ENCODE results near the gene HOXD4. TPM values are rescaled to one million over a fixed set of nuclear protein-coding genes. Genes with fewer than 3 reads are reported as not detected.

Gene HOXD4
- total and polyA plus RNA-seq, 2 donors = 2.0 to 4.0 TPM

- DNase-seq (ENCODE audit: extremely low spot score) = no peak
- Histone ChIP-seq H3K4me3 (ENCODE audit: low read depth, low read length) (peak overlapping the region; percentile 50), H3K36me3 (ENCODE audit: insufficient read depth) (no peaks in the 10 kb centered on the region), H3K27ac (ENCODE audit: low read depth) (peak overlapping the region; percentile 69), H3K4me1 (ENCODE audit: insufficient read depth) (no peaks in the 10 kb centered on the region)
- WGBS = 33% methylated on average over 2 of the region's 2 CpGs
These were observed 14.1 kb upstream of the HOXD4 start for GRCh38 chr2:176137252-176137580.

GRCh38 chr2:176137906-176138305, 13.4 kb upstream of the HOXD4 start:
- Histone ChIP-seq H3K36me3 (ENCODE audit: insufficient read depth) (no peaks in the 10 kb centered on the region), H3K27ac (ENCODE audit: low read depth) (no peak overlapping the region), H3K4me1 (ENCODE audit: insufficient read depth) (no peaks in the 10 kb centered on the region), H3K4me3 (ENCODE audit: low read depth, low read length) (no peak overlapping the region)
- DNase-seq (ENCODE audit: extremely low spot score) = no peak
- 61% methylated on average over 8 of the region's 8 CpGs for WGBS

GRCh38 chr2:176138526-176138922, 12.8 kb upstream of the HOXD4 start:
- 33% methylated on average over 14 of the region's 14 CpGs for WGBS
- H3K4me1 ChIP-seq (ENCODE audit: insufficient read depth) = no peaks in the 10 kb centered on the region
- DNase-seq (ENCODE audit: extremely low spot score) = no peak
- H3K27ac ChIP-seq (ENCODE audit: low read depth) = no peak overlapping the region
- no peaks in the 10 kb centered on the region for H3K36me3 ChIP-seq (ENCODE audit: insufficient read depth)
- no peak overlapping the region for H3K4me3 ChIP-seq (ENCODE audit: low read depth, low read length)

GRCh38 chr2:176138923-176139660, 12.3 kb upstream of the HOXD4 start:
- no peaks in the 10 kb centered on the region for H3K36me3 ChIP-seq (ENCODE audit: insufficient read depth)

GRCh38 chr2:176139661-176140512, 11.5 kb upstream of the HOXD4 start:
- Histone ChIP-seq H3K36me3 (ENCODE audit: insufficient read depth) (no peaks in the 10 kb centered on the region), H3K4me3 (ENCODE audit: low read depth, low read length) (no peak overlapping the region), H3K4me1 (ENCODE audit: insufficient read depth) (no peaks in the 10 kb centered on the region), H3K27ac (ENCODE audit: low read depth) (no peak overlapping the region)
- 24% methylated on average over 41 of the region's 41 CpGs for WGBS
- DNase-seq (ENCODE audit: extremely low spot score) = no peak

More at GRCh38 chr2:176138923-176139660, 12.3 kb upstream of the HOXD4 start:
- WGBS = 38% methylated on average over 28 of the region's 28 CpGs
- Histone ChIP-seq H3K4me3 (ENCODE audit: low read depth, low read length) (no peak overlapping the region), H3K4me1 (ENCODE audit: insufficient read depth) (no peaks in the 10 kb centered on the region), H3K27ac (ENCODE audit: low read depth) (no peak overlapping the region)
- no peak for DNase-seq (ENCODE audit: extremely low spot score)

GRCh38 chr2:176140513-176141317, 10.6 kb upstream of the HOXD4 start:
- H3K27ac ChIP-seq (ENCODE audit: low read depth) = no peak overlapping the region
- 8% methylated on average over 48 of the region's 48 CpGs for WGBS
- DNase-seq (ENCODE audit: extremely low spot score) = no peak
- H3K36me3 ChIP-seq (ENCODE audit: insufficient read depth) = no peaks in the 10 kb centered on the region
- H3K4me1 ChIP-seq (ENCODE audit: insufficient read depth) = no peaks in the 10 kb centered on the region
- H3K4me3 ChIP-seq (ENCODE audit: low read depth, low read length) = peak overlapping the region; percentile 40

- Histone ChIP-seq H3K4me3 (ENCODE audit: low read depth, low read length) (no peak overlapping the region), H3K36me3 (ENCODE audit: insufficient read depth) (no peaks in the 10 kb centered on the region), H3K27ac (ENCODE audit: low read depth) (no peak overlapping the region), H3K4me1 (ENCODE audit: insufficient read depth) (no peaks in the 10 kb centered on the region)
- WGBS = 86% methylated on average over 2 of the region's 2 CpGs
- no peak for DNase-seq (ENCODE audit: extremely low spot score)
These were observed 9.1 kb upstream of the HOXD4 start for GRCh38 chr2:176142281-176142680.

- Histone ChIP-seq H3K27ac (ENCODE audit: low read depth) (no peak overlapping the region), H3K4me3 (ENCODE audit: low read depth, low read length) (no peak overlapping the region), H3K36me3 (ENCODE audit: insufficient read depth) (no peaks in the 10 kb centered on the region), H3K4me1 (ENCODE audit: insufficient read depth) (no peaks in the 10 kb centered on the region)
- DNase-seq (ENCODE audit: extremely low spot score) = no peak
- WGBS = 70% methylated on average over 4 of the region's 4 CpGs
These were observed 6.0 kb upstream of the HOXD4 start for GRCh38 chr2:176145085-176145969.

GRCh38 chr2:176146101-176146500, 5.2 kb upstream of the HOXD4 start:
- Histone ChIP-seq H3K4me3 (ENCODE audit: low read depth, low read length) (no peak overlapping the region), H3K4me1 (ENCODE audit: insufficient read depth) (no peaks in the 10 kb centered on the region), H3K27ac (ENCODE audit: low read depth) (no peak overlapping the region), H3K36me3 (ENCODE audit: insufficient read depth) (no peaks in the 10 kb centered on the region)
- 28% methylated on average over 6 of the region's 6 CpGs for WGBS
- DNase-seq (ENCODE audit: extremely low spot score) = no peak

GRCh38 chr2:176146645-176147044, 4.7 kb upstream of the HOXD4 start:
- no peaks in the 10 kb centered on the region for H3K4me1 ChIP-seq (ENCODE audit: insufficient read depth)
- H3K36me3 ChIP-seq (ENCODE audit: insufficient read depth) = no peaks in the 10 kb centered on the region
- DNase-seq (ENCODE audit: extremely low spot score) = no peak
- H3K27ac ChIP-seq (ENCODE audit: low read depth) = no peak overlapping the region
- H3K4me3 ChIP-seq (ENCODE audit: low read depth, low read length) = no peak overlapping the region

- WGBS = 43% methylated on average over 32 of the region's 32 CpGs
- Histone ChIP-seq H3K36me3 (ENCODE audit: insufficient read depth) (no peaks in the 10 kb centered on the region), H3K4me3 (ENCODE audit: low read depth, low read length) (no peak overlapping the region), H3K27ac (ENCODE audit: low read depth) (no peak overlapping the region), H3K4me1 (ENCODE audit: insufficient read depth) (no peaks in the 10 kb centered on the region)
- DNase-seq (ENCODE audit: extremely low spot score) = no peak
These were observed 4.0 kb upstream of the HOXD4 start for GRCh38 chr2:176147210-176147799.

GRCh38 chr2:176147800-176148496, 3.4 kb upstream of the HOXD4 start:
- Histone ChIP-seq H3K36me3 (ENCODE audit: insufficient read depth) (no peaks in the 10 kb centered on the region), H3K27ac (ENCODE audit: low read depth) (no peak overlapping the region), H3K4me3 (ENCODE audit: low read depth, low read length) (no peak overlapping the region), H3K4me1 (ENCODE audit: insufficient read depth) (no peaks in the 10 kb centered on the region)
- DNase-seq (ENCODE audit: extremely low spot score) = no peak
- 37% methylated on average over 31 of the region's 31 CpGs for WGBS
